GM13977 (cell line): ENCODE results near the gene WAPL.
"Not testable (repeated sequence)": the region's sequence is repeated elsewhere in the genome, so short reads cannot be mapped to it uniquely, and the experiment has no call there.

ENCODE experiments used
- DNase-seq: peaks from one replicate; pipeline ENCODE4 v3.0.0; 2012; ENCODE audit warnings: low spot score
- CTCF ChIP-seq: IDR thresholded peaks from 2 replicates; pipeline ENCODE4 v1.5.1; 2012; ENCODE audit warnings: mild to moderate bottlenecking, control low read depth; ENCODE audit not compliant: insufficient read depth; ENCODE audit errors: extremely low read depth, missing control alignments
- in situ Hi-C: fragments of 300-500 bp; cut with MboI; formaldehyde crosslinking; loops from one replicate; pipeline ENCODE4 v1.12.0; 2022; ENCODE audit warnings: low sequenced_read_pairs, low pct_unique_long_range_greater_than_20kb, mixed read lengths, inconsistent platforms; ENCODE audit not compliant: unreplicated experiment

WAPL gene

GRCh38 chr10:86391236-86391840 is 130.3 kb downstream of the WAPL start:
- in situ Hi-C loops: no loop called here
- peak; percentile 42 for DNase-seq
- TF ChIP-seq CTCF: no peak

- in situ Hi-C loops: no loop called here
- peak; percentile 6 for DNase-seq
- no peak for TF ChIP-seq CTCF
Measured at GRCh38 chr10:86390337-86391120, 131.1 kb downstream of the WAPL start.

GRCh38 chr10:86389441-86390193 is 132.0 kb downstream of the WAPL start:
- peak; percentile 74 for DNase-seq
- no peak for TF ChIP-seq CTCF
- in situ Hi-C loops: no loop called here

- in situ Hi-C loops, DNase-seq: not testable (repeated sequence)
Measured at GRCh38 chr10:86389109-86389440, 132.5 kb downstream of the WAPL start.

GRCh38 chr10:86388119-86388704 is 133.4 kb downstream of the WAPL start:
- TF ChIP-seq CTCF: no peak
- in situ Hi-C loops: no loop called here
- DNase-seq: peak; percentile 9

- in situ Hi-C loops: no loop called here
- peak; percentile 10 for DNase-seq
- peak; percentile 6 for TF ChIP-seq CTCF
Measured at GRCh38 chr10:86387178-86387794, 134.3 kb downstream of the WAPL start.

GRCh38 chr10:86385806-86386205 is 135.8 kb downstream of the WAPL start:
- TF ChIP-seq CTCF: no peak
- in situ Hi-C loops: no loop called here
- DNase-seq: no peak
